ENCODE measurements around the gene ATP11A. TPM values are rescaled to one million over a fixed set of nuclear protein-coding genes. Genes with fewer than 3 reads are reported as not detected.
"Not testable (repeated sequence)": the region's sequence is repeated elsewhere in the genome, so short reads cannot be mapped to it uniquely, and the experiment has no call there.

Gene ATP11A
- total RNA-seq, 1 donor from 2014 or later = 114 TPM

DNA sequence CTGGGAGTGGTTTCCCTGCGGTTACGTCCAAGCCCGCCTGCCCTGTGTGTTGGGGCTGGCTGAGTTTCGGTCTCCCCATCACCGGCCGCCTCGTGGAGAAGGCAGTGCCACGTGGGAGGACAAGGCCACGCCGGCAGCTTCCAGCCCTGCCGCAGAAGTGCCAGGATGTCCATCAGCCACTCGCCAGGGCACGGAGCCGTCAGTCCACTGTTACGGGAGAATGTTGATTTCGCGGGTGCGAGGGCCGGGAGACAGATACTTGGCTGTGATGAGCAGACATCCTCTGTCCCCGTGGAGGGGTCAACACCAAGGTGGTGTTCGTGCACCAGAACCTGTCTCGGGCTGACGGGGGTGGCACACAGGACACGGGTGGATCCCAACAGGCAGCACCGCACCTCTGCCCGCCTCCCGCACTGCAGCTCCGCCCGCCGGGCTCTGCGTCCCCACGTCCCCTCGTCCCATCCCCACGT, 192.8 kb downstream of the ATP11A start:
- no peak for DNase-seq (ENCODE audit: low spot score in 2 of 2, unreplicated experiment in 2 of 2)
- Mint-ChIP-seq H3K27ac (no peak overlapping the region), H3K4me1 (peaks cover 4% of the 10 kb centered on the region), H3K36me3 (peaks cover 7% of the 10 kb centered on the region), H3K9me3 (no peaks in the 10 kb centered on the region), H3K27me3 (ENCODE audit: low read depth) (no peaks in the 10 kb centered on the region), H3K4me3 (no peak overlapping the region)
- TF ChIP-seq, protein P1, sequence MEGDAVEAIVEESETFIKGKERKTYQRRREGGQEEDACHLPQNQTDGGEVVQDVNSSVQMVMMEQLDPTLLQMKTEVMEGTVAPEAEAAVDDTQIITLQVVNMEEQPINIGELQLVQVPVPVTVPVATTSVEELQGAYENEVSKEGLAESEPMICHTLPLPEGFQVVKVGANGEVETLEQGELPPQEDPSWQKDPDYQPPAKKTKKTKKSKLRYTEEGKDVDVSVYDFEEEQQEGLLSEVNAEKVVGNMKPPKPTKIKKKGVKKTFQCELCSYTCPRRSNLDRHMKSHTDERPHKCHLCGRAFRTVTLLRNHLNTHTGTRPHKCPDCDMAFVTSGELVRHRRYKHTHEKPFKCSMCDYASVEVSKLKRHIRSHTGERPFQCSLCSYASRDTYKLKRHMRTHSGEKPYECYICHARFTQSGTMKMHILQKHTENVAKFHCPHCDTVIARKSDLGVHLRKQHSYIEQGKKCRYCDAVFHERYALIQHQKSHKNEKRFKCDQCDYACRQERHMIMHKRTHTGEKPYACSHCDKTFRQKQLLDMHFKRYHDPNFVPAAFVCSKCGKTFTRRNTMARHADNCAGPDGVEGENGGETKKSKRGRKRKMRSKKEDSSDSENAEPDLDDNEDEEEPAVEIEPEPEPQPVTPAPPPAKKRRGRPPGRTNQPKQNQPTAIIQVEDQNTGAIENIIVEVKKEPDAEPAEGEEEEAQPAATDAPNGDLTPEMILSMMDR (IDR thresholded peaks at IDR 0.05; ENCODE audit: unreplicated experiment) = no peak

DNA sequence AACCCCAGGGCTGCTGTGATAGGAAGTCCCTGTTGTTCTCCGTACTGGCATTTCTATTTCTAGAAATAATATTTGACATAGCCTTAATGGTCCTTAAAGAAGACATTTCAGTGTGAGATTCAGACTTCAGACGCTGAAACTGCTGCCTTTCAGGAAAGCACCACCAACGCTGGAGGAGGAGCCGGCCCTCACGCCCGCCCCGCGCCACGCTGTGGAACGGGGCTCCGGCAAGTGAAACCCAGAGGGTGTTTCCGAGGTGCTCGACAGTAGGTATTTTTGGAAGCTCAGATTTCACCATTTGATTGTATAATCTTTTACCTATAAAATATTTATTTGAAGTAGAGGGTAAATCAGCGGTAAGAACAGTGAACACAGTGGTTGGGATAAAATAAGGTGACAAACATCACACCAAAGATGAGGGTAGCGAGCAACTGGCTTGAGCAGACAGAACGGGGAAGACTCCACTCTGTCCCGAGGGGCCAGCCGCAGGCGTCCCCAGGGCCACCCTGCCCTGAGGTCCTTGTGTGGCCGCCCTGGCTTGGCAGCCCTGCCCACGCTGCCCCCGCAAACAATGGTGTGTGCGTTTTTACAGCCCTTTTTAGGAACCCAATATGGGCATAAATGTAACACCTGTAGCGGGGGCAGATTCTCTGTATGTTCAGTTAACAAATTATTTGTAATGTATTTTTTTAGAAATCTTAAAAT, 193.6 kb downstream of the ATP11A start:
- Mint-ChIP-seq H3K27ac (no peak overlapping the region), H3K4me1 (peaks cover 4% of the 10 kb centered on the region), H3K9me3 (no peaks in the 10 kb centered on the region), H3K4me3 (no peak overlapping the region), H3K27me3 (ENCODE audit: low read depth) (peaks cover 1% of the 10 kb centered on the region), H3K36me3 (peaks cover 3% of the 10 kb centered on the region)
- TF ChIP-seq, protein P1 (IDR thresholded peaks at IDR 0.05; ENCODE audit: unreplicated experiment) = no peak
- no peak for DNase-seq (ENCODE audit: low spot score in 2 of 2, unreplicated experiment in 2 of 2)

DNA sequence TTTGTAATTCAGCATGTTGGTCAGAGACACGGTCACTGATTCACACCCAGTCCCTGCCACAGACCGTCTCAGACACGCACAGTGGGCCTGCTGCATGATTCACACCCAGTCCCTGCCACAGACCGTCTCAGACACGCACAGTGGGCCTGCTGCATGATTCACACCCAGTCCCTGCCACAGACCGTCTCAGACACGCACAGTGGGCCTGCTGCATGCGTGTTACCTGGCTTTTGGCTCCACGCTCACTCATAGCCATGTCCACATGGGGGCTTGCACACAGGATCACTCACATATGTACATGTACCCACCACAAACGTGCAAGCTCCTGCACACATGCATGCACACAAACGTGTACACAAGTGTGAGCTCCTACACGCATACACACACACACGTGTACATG, 194.9 kb downstream of the ATP11A start:
- not testable (repeated sequence) for H3K36me3 Mint-ChIP-seq; H3K27me3 Mint-ChIP-seq (ENCODE audit: low read depth); H3K4me1 Mint-ChIP-seq; H3K9me3 Mint-ChIP-seq; DNase-seq (ENCODE audit: low spot score in 2 of 2, unreplicated experiment in 2 of 2); H3K27ac Mint-ChIP-seq; H3K4me3 Mint-ChIP-seq

DNA sequence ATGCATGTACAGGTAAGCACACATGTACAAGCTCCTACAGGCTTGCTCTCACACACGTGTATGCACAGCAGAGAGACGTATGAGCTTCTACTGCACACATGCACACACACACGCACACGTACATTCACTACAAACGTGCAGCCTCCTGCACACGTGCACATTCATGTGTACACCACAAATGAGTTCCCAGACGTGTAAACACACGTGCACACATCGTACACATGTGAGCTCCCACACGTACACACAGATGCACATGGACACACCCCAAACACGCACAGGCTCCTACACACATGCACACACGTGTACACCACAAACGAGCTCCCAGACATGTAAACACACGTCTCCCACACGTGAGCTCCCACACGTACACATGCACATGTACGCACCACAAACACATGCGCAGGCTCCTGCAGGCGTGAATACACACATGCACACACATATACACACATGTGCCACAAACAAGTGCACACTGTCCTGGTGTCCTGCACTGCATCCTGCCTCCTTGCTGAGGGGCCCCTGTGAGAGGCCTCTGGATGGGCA, 195.5 kb downstream of the ATP11A start:
- TF ChIP-seq, protein P1 (IDR thresholded peaks at IDR 0.05; ENCODE audit: unreplicated experiment) = no peak

DNA sequence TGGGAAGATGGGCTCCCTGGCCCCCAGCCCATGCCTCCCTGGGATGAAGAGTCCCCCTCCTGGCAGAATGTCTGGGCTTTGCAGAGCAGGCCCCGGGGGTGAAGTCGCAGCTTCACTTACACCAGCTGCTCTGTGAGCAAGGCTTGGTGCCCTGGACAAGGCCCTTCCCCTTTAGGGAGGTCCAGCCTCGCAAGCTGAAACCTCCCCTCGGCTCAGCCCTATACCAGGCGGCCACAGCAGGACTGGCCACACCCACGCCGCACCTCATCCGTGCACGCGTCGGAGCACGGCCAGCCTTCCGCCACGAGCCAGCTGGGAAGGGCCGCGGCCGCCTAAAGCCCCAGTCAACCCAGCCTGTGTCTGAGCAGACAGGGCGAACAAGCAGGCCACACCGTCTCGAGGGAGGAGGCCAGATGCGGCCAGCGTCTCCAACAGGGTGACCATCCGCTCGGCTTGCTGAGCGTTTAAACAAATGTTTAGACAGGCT, 196.0 kb downstream of the ATP11A start:
- H3K9me3 Mint-ChIP-seq = no peaks in the 10 kb centered on the region
- H3K27me3 Mint-ChIP-seq (ENCODE audit: low read depth) = peaks cover 17% of the 10 kb centered on the region
- no peaks in the 10 kb centered on the region for H3K36me3 Mint-ChIP-seq
- TF ChIP-seq, protein P1 (IDR thresholded peaks at IDR 0.05; ENCODE audit: unreplicated experiment) = no peak
- H3K27ac Mint-ChIP-seq = peak overlapping the region; percentile 61
- H3K4me1 Mint-ChIP-seq = peaks cover 4% of the 10 kb centered on the region
- DNase-seq (ENCODE audit: low spot score in 2 of 2, unreplicated experiment in 2 of 2) = peak; percentile 61 to 79
- H3K4me3 Mint-ChIP-seq = peak overlapping the region; percentile 60

More for the DNA sequence above, 195.5 kb downstream of the ATP11A start:
- Mint-ChIP-seq H3K36me3 (no peaks in the 10 kb centered on the region), H3K27me3 (ENCODE audit: low read depth) (peaks cover 15% of the 10 kb centered on the region), H3K9me3 (no peaks in the 10 kb centered on the region), H3K4me3 (no peak overlapping the region), H3K4me1 (peaks cover 4% of the 10 kb centered on the region), H3K27ac (no peak overlapping the region)
- no peak for DNase-seq (ENCODE audit: low spot score in 2 of 2, unreplicated experiment in 2 of 2)

DNA sequence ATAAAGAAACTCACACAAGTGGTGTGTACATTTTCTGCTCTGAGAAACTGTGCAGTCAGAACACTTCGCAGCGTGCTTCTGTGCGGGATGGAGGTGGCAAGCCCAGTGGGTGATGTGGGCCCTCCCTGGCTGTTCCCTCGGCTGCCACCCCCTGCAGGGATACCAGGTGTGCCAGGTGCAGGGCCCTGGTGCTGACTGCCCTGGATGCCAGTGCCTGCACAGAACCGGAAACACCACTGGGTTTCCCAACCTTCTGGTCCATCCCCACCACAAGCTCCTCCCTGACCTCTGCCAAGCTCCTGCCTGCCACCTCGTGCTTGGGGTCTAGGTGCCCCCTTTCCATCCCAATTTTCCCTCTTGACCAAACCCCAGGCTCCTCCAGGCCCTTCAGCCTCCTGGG, 197.3 kb downstream of the ATP11A start:
- H3K27me3 Mint-ChIP-seq (ENCODE audit: low read depth) = peaks cover 29% of the 10 kb centered on the region

More for the DNA sequence above, 197.3 kb downstream of the ATP11A start:
- H3K27ac Mint-ChIP-seq = no peak overlapping the region
- no peaks in the 10 kb centered on the region for H3K36me3 Mint-ChIP-seq
- DNase-seq (ENCODE audit: low spot score in 2 of 2, unreplicated experiment in 2 of 2) = no peak
- H3K9me3 Mint-ChIP-seq = no peaks in the 10 kb centered on the region
- H3K4me3 Mint-ChIP-seq = no peak overlapping the region
- H3K4me1 Mint-ChIP-seq = peaks cover 4% of the 10 kb centered on the region
- TF ChIP-seq, protein P1 (IDR thresholded peaks at IDR 0.05; ENCODE audit: unreplicated experiment) = no peak
